Measurements from ENCODE around the gene SMG6.

Gene SMG6

DNA sequence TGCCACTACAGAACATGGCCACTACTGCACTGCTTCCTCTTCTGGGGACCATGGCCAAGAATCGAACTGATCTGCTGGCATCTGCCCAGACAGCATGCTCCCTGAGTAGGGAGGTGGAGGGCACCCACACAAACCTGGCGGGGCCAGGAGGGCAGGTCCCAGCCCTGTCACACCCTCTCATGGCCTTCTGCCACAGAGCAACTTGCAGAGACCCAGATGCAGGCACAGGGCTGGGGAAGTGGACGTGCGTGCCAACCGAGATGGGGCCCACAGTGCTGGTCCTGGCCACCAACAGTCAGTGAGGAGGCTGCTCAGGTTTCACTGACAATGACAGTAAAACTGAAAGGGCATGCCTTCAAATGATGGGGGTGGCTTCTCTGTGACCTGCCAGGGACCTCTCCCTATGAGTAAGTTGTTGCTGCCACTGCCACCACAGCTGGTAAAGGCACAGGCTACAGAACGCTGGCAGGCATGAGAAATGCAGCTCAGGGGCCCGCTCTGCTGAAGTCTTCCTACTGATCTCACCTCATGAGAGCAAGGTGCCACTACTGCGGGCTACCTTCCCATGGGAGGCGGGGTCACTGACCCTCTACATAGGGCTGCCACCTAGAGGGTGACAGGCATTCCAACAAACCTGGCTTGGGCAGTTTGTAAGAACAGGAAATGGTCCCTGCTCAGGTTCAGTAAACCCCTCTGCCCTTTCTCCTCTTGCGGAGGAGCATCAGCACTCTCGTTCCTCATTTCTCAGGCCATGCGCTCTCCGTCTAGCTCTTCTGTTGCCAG, 233.2 kb downstream of the SMG6 start:
- DNase-seq, result no peak

DNA sequence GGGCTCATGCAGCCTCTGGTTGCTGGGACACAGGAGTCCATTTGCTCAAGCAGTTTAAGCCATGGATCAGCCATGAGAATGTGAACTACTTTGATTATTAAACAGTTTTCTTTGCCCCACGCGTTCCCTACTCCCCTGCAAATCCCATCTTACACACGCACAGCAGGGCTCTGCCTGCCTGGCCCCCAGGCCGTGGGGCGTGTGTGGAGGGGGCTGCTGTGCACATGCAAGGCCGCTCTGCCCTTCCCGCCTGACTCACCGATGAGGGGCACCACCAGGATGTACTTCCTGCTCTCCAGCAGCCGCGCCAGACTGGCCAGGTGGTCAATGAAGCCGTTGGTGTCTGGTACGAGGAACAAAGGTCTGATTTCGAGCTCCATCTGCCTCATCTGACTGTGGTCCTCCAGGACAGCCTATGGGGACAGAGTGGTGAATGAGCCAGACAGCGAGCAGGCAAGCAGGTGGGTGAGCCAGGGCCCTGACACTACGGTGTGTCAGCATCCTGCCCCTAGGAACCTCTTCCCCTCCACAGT, 235.0 kb downstream of the SMG6 start:
- no peak for DNase-seq

DNA sequence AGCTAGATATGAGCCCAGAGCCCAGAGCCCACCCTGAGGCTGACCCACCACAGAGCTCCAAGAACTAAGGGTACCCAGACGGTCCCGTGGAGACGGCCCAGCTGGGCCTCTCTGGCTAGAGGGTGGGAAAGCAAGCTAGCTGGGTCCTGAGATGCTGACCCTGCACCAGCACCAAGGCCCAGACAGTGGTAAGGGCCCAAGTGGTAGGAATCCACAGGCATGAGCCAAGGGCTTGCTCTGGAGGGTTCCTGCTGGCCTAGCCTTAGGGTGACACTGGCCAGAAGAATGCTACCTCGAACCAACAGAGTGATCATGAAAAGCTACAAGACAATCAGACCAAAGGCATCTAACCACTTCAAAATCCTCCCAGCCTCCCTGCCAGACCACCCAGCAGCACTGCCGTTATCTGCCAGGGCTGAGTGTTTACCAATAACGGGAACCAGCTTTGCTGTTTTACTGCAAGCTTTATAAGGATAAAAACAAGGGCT, 235.5 kb downstream of the SMG6 start:
- no peak for DNase-seq

GRCh38 chr17:2067608-2068024, 236.0 kb downstream of the SMG6 start:
- no peak for DNase-seq

GRCh38 chr17:2067048-2067561, 236.5 kb downstream of the SMG6 start:
- no peak for DNase-seq

GRCh38 chr17:2065949-2066400, 237.6 kb downstream of the SMG6 start:
- no peak for DNase-seq

GRCh38 chr17:2064980-2065785, 238.4 kb downstream of the SMG6 start:
- DNase-seq, result peak; percentile 41 to 48

DNA sequence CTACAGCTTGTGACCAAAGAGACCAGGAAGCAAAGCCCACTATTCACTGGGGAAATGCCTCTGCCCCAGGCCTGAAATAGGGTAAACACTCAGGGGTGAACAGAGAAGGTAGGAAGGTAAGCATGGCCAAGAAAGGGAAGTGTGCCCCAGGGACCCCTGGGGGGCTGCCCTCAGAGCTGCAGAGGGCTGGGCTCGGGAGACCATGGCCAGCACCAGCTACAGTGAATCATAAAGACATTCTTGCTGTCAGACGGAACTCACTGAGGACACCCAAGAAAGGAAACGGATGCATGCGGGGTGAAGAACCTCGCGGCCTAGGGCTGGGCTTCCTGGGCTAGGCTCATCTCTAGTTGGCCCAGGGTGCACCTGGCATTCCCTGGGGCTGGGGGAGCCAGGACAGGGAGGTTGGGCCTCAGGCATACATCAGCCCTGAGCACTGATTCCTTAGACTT, 239.0 kb downstream of the SMG6 start:
- no peak for DNase-seq

- DNase-seq, result no peak
Observed at GRCh38 chr17:2064147-2064489, 239.5 kb downstream of the SMG6 start.

DNA sequence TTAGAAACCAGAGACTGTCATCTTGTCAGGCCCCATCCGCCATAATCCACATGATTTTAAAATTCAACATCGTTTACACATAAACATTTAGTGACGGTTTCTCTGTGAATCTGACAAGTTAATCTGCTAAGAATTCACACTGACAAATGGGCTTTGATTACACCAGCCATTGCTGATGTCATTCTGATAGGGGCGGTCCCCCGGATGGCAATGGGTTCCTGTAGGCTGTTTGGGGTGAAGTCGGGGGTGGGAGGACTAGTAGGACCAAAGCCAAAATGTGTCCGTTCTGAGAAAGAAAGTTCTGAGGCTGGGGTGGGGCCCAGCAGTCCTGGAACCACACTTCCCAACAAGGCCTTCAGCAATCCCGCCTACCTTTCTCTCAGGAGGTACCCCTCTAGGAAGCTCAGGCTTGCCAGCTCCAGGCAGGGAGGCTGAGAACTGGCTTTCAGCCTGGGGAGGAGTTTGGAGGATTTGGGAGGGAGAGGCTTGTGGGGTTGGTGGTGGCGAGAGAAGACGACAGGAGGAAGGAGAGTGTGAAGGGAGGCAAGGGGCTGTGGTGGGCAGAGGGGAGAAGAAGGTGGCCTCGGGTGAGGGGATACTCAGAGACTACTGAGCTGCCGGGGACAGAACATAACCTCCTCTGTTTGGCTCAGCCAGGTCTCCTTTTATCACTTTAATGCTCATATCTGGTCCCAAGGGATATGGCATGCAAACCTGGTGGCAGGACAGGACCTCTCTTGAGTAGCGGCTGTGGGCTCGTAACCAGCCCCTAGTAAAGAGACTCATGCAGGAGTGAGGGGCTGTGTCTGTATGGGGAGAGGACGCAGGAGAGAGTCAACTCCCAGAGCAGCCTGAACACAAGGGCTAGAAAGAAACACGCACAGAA, 240.1 kb downstream of the SMG6 start:
- no peak for DNase-seq

DNA sequence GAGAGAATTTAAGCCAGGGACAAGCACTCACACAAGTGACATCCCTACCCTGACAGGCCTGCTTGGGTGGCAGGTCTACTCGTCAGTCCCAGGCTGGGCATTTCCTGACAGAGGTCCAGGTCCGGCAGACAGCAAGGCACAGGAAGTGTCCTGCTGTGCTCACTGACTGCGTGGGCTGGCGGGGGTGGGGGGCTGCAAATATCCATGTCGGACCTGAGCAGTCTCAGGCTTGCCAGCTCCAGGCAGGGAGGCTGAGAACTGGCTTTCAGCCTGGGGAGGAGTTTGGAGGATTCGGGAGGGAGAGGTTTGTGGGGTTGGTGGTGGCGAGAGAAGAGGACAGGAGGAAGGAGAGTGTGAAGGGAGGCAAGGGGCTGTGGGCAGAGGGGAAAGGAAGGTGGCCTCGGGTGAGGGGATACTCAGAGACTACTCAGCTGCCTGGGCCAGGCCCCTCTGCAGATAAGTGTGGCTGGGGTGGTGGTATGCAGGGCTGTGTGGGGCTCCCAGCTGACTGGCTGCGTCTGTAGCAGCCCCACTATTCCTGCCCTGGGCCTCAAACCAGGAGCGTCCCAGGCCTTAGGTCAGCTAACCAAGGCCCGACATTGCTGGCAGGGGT, 240.9 kb downstream of the SMG6 start:
- DNase-seq, result no peak

GRCh38 chr17:2061441-2061958, 242.1 kb downstream of the SMG6 start:
- no peak for DNase-seq

- no peak for DNase-seq
Observed at GRCh38 chr17:2060681-2061440, 242.7 kb downstream of the SMG6 start.

GRCh38 chr17:2060385-2060658, 243.3 kb downstream of the SMG6 start:
- DNase-seq, result no peak

DNA sequence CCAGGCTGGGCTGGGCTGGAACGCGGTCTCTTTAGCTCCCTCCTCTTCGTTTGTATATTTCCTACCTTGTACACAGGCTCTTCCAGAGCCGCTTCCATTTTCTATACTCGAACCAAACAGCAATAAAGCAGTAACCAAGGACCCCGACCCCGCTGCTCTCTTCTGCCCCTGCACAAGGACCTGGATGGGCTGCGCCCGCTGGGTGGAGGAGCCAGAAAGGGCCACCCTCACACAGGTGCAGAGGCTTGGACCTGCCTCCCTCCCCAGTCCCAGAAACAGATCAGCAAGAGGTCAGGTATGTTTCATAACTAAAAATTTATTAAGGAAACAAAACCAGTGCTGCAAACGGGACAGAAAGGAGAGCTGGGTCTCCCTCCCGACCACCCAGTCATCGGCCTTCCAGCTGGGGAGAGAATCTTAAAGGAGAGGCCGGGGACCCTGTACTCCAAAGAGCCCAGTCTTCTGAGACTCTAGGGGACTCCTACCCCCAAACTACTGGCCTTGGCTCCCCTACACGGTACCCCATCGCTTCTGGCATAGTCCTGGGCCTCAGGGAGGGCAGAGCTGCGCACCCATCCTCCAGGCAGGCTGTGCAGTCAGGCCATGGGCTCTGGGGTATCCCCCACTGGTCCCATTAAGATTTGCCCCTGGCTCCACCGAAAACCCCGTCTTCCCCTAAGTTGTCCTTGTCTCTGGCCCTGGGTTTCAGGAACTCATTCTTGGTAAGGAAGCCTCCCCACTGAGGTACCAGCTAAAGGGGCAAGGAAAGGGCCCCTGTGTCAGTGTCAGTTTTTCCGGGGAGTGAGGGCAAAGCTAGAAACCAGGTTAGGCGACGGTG, 243.8 kb downstream of the SMG6 start:
- DNase-seq, result no peak

- peak; percentile 60 to 74 for DNase-seq
Observed at GRCh38 chr17:2058586-2059546, 244.7 kb downstream of the SMG6 start.

- DNase-seq, result no peak
Observed at GRCh38 chr17:2057760-2058585, 245.6 kb downstream of the SMG6 start.

GRCh38 chr17:2057175-2057759, 246.3 kb downstream of the SMG6 start:
- no peak for DNase-seq
